GM12878 (cell line): ENCODE data around the gene LARP4B. TPM values are rescaled to one million over a fixed set of nuclear protein-coding genes. Genes with fewer than 3 reads are reported as not detected.

Source experiments
- ATAC-seq: fragments of 200-7000 bp; cut with Tn5 transposase; 3 replicates; pipeline ENCODE4 v1.9.1; 2020; ENCODE audit warnings: mild to moderate bottlenecking, moderate library complexity
- BruUV-seq: library from RNA; stranded (reverse); fragments of 400-500 nt; replicated peaks from 2 replicates; lab custom pipeline; 2021; lab: Mats Ljungman, UMichigan
- CTCF ChIA-PET: fragments of 300-600 bp; sonication (Branson Sonifier 250); formaldehyde crosslinking; extraction: SDS; loops from one replicate; lab custom pipeline; 2021; ENCODE audit warnings: inconsistent platforms; lab: Yijun Ruan, JAX
- POLR2A ChIA-PET: fragments of 350-600 bp; formaldehyde crosslinking; extraction: SDS; loops from one replicate; lab custom pipeline; 2021; ENCODE audit warnings: inconsistent platforms; lab: Charles Lee
- RAD21 ChIA-PET: fragments of 300-600 bp; sonication (Branson Sonifier 250); formaldehyde crosslinking; loops from one replicate; lab custom pipeline; 2023; ENCODE audit warnings: antibody characterized with exemption; ENCODE audit not compliant: unreplicated experiment; lab: Charles Lee
- SMC1A ChIA-PET: fragments of 300-600 bp; sonication (Branson Sonifier 250); formaldehyde crosslinking; loops from one replicate; lab custom pipeline; 2023; ENCODE audit not compliant: unreplicated experiment, uncharacterized antibody; lab: Charles Lee
- DNase-seq: peaks from one replicate; pipeline ENCODE4 v3.0.0-alpha.2; 2011; ENCODE audit warnings: low read depth, low spot score
- FAIRE-seq: peaks from 3 replicates; lab custom pipeline; 2011; peaks lifted over from hg19 to GRCh38; lab: Jason Lieb, UNC
- H2AFZ ChIP-seq: 2 replicates; pipeline ENCODE4 v1.6.0; 2011; ENCODE audit warnings: low read depth, low read length, control low read depth; ENCODE audit not compliant: control insufficient read depth
- H3K27ac ChIP-seq: 2 replicates; pipeline ENCODE4 v1.5.1; 2011; ENCODE audit warnings: control low read depth; ENCODE audit not compliant: control insufficient read depth, insufficient read depth
- H3K27me3 ChIP-seq, 2 experiments: replicated peaks in 1 of 2; 2 replicates each; pipeline versions ENCODE4 v1.6.0 to v1.6.1; 2011; ENCODE audit warnings: low read length in 1 of 2; ENCODE audit not compliant: control insufficient read depth in 2 of 2, insufficient read depth in 2 of 2
- H3K36me3 ChIP-seq, 2 experiments: 2 replicates each; pipeline ENCODE4 v1.5.1; 2011; ENCODE audit warnings: low read length in 1 of 2; ENCODE audit not compliant: control insufficient read depth in 2 of 2, insufficient read depth in 2 of 2
- H3K4me1 ChIP-seq: 2 replicates; pipeline ENCODE4 v1.6.1; 2011; ENCODE audit warnings: mild to moderate bottlenecking, low read length, moderate library complexity, mixed read lengths; ENCODE audit not compliant: control insufficient read depth, insufficient read depth
- H3K4me2 ChIP-seq: 2 replicates; pipeline ENCODE4 v1.6.0; 2011; ENCODE audit warnings: control low read depth; ENCODE audit not compliant: control insufficient read depth, insufficient read depth
- H3K4me3 ChIP-seq: fragments of 200-600 bp; sonication (generic); 2 replicates; pipeline ENCODE4 v1.5.1; 2016
- H3K79me2 ChIP-seq: 2 replicates; pipeline ENCODE4 v1.6.0; 2011; ENCODE audit warnings: low read length; ENCODE audit not compliant: control insufficient read depth, insufficient read depth
- H3K9ac ChIP-seq: 2 replicates; pipeline ENCODE4 v1.8.0; 2011; ENCODE audit warnings: low read length, control low read depth, mixed read lengths; ENCODE audit not compliant: control insufficient read depth, insufficient read depth
- H3K9me3 ChIP-seq: replicated peaks from 3 replicates; pipeline ENCODE4 v1.5.1; 2011; ENCODE audit warnings: mild to moderate bottlenecking, low read length; ENCODE audit not compliant: control insufficient read depth, insufficient read depth
- H4K20me1 ChIP-seq: 2 replicates; pipeline ENCODE4 v1.6.0; 2011; ENCODE audit not compliant: control insufficient read depth, insufficient read depth
- MYC ChIP-seq: IDR thresholded peaks from 2 replicates; pipeline ENCODE4 v1.6.1; 2011; ENCODE audit warnings: mild to moderate bottlenecking, low read length, moderate library complexity, inconsistent platforms; ENCODE audit not compliant: insufficient read depth, insufficient replicate concordance, insufficient read length, severe bottlenecking
- RELA ChIP-seq: fragments of 450-650 bp; IDR thresholded peaks from 2 replicates; pipeline ENCODE4 v1.8.0; 2014; ENCODE audit warnings: borderline replicate concordance; ENCODE audit not compliant: partially characterized antibody
- SMC3 ChIP-seq: IDR thresholded peaks from 2 replicates; pipeline ENCODE4 v1.6.1; 2011; ENCODE audit warnings: low read length, improper control_type of control experiment, borderline replicate concordance
- SRF ChIP-seq, 2 experiments: IDR thresholded peaks; 2 replicates each; pipeline ENCODE4 v1.6.1; 2011; ENCODE audit warnings: low read depth in 2 of 2, low read length in 2 of 2, mild to moderate bottlenecking in 1 of 2, moderate library complexity in 1 of 2
- WGBS: methylation state at CpG from one replicate; pipeline ENCODE4 v1.1.6; 2016; ENCODE audit warnings: low lambda C conversion rate; ENCODE audit not compliant: insufficient replicate concordance, insufficient coverage; ENCODE audit errors: missing lambda C conversion rate; 5-methylcytosine and 5-hydroxymethylcytosine counted together
- in situ Hi-C: fragments of 300-500 bp; cut with MboI; formaldehyde crosslinking; loops from 9 replicates; pipeline ENCODE4 v1.14.3; 2018; ENCODE audit warnings: mixed read lengths
- intact Hi-C: fragments of 100-400 bp; cut with micrococcal nuclease; formaldehyde crosslinking; loops from one replicate; pipeline ENCODE4 v1.14.2; 2022; ENCODE audit not compliant: unreplicated experiment
- polyA plus RNA-seq, 11 experiments: library from polyadenylated mRNA; depleted of rRNA in 4 of 11; unstranded in 6 of 11; stranded (reverse) in 5 of 11; fragments of >200 nt; fragmentation: Nextera tagmentation in 4 of 11; fragmentation: Illumina TruSeq in 1 of 11; extraction: Ambion mirVana in 4 of 11; extraction: Trizol in 1 of 11; gene quantifications; 1 replicate in 1 of 11; 2 replicates in 10 of 11; pipeline versions ENCODE4 v1.2.1 to v1.2.3, GENCODE V29; 2011 to 2016; ENCODE audit warnings: inconsistent platforms in 2 of 11, missing spikeins in 2 of 11, low read depth in 1 of 11
- total RNA-seq, 4 experiments: library from RNA; depleted of rRNA in 3 of 4; stranded (reverse); fragments of >200 nt in 3 of 4; fragmentation: Illumina TruSeq in 1 of 4; extraction: Trizol in 1 of 4; gene quantifications; 2 replicates each; pipeline versions ENCODE4 v1.2.1 to v1.2.3, GENCODE V29; 2013 to 2021
- TF ChIP-seq, protein P1 (sequence below): fragments of 450-650 bp; IDR thresholded peaks from 2 replicates; pipeline ENCODE4 v1.6.1; 2017; ENCODE audit warnings: mild to moderate bottlenecking, moderate library complexity
- TF ChIP-seq, protein P2 (sequence below): IDR thresholded peaks from 2 replicates; pipeline ENCODE4 v1.6.1; 2011; ENCODE audit warnings: low read depth, low read length, improper control_type of control experiment, borderline replicate concordance
- TF ChIP-seq, protein P3 (sequence below): fragments of 450-650 bp; formaldehyde crosslinking; IDR thresholded peaks from 2 replicates; pipeline ENCODE4 v1.5.0; 2022; ENCODE audit warnings: mild to moderate bottlenecking, missing genetic modification characterization

Gene LARP4B
- total and polyA plus RNA-seq, 10 of the 15 experiments (the other 5 are each of a cell fraction or from before 2014, with no cell fraction given), result 10.5 to 119 (median 39.4) TPM

DNA sequence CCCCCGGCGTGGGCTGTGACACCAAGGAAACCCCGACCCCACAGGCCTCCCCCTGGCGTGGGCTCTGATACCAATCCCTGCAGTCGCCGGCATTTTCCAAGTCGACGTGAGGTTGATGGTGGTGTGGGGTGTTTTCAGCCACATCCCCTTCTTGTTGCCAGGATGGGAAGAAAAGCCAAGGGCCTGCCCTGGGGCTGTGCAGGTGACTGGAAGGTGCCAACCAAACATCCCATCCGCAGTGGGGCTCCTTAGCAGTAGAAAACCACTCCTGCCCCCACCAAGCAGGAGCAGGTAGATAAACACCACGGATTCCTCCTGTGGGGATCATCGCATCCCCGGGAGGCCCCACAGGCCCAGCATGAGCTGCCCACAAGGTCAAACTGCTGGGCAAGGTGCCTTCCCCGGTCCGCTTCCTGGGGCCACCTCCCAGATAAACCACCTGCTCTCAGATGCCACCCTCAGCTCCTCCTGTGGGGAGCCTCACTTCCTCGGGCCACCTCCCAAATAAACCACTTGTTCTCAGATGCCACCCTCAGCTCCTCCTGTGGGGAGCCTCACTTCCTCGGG lies 153.5 kb downstream of the LARP4B start:
- H3K9me3 ChIP-seq, result no peaks in the 10 kb centered on the region; the same call in 2 of the 3 replicates
- ChIA-PET SMC1A (no interaction called here), POLR2A (no interaction called here), RAD21 (no interaction called here), CTCF (no interaction called here)
- no peak overlapping the region for H2AFZ ChIP-seq
- no peak overlapping the region for H3K27ac ChIP-seq
- 61% methylated on average over 13 of the region's 16 CpGs for WGBS
- H3K27me3 ChIP-seq, result no peaks in the 10 kb centered on the region
- DNase-seq (no peak), ATAC-seq (no peak), FAIRE-seq (no peak)
- intact Hi-C loops, result no loop called here
- TF ChIP-seq SRF (IDR thresholded peaks at IDR 0.05; ENCODE audit: low read depth in 2 of 2, low read length in 2 of 2) (no peak), RELA (no peak), SMC3 (no peak)
- no peaks in the 10 kb centered on the region for H3K4me1 ChIP-seq
- H3K4me2 ChIP-seq, result no peak overlapping the region
- no peak overlapping the region for H3K4me3 ChIP-seq
- no peaks in the 10 kb centered on the region for H3K36me3 ChIP-seq
- H3K9ac ChIP-seq, result no peak overlapping the region
- no peaks in the 10 kb centered on the region for H3K79me2 ChIP-seq
- in situ Hi-C loops, result no loop called here
- no TSS peak for BruUV-seq
- no peaks in the 10 kb centered on the region for H4K20me1 ChIP-seq

DNA sequence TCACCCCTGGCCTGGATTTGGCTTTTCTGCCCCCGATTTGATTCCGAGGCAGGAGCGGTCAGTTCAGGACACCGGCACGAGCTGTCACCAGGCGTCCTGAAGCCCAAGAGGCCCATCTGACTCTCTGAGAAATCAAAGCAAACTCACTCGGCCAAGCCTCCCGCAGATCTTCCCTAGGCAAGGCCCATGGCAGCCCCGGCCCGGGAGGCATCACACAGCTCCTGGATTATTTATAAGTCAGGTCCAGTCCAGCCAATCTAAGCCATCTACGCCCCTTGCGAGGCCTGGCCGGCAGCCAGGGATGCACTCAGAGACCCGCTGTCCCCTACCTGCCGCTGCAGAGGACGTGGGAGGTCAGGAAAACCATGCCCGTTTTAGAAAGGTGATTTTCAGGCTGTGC lies 154.7 kb downstream of the LARP4B start:
- no peak for FAIRE-seq
- ChIA-PET RAD21 (no interaction called here), SMC1A (no interaction called here), CTCF (no interaction called here), POLR2A (no interaction called here)
- Histone ChIP-seq H3K27me3 (no peaks in the 10 kb centered on the region), H3K4me3 (no peak overlapping the region), H4K20me1 (no peaks in the 10 kb centered on the region), H2AFZ (no peak overlapping the region), H3K79me2 (no peaks in the 10 kb centered on the region), H3K4me2 (no peak overlapping the region), H3K27ac (no peak overlapping the region), H3K36me3 (no peaks in the 10 kb centered on the region), H3K9ac (no peak overlapping the region), H3K4me1 (no peaks in the 10 kb centered on the region), H3K9me3 (no peaks in the 10 kb centered on the region; the same call in 2 of the 3 replicates)
- 52% methylated on average over 17 of the region's 17 CpGs for WGBS
- in situ Hi-C loops, result no loop called here
- BruUV-seq, result no TSS peak
- no peak for DNase-seq
- no peak for ATAC-seq
- intact Hi-C loops, result no loop called here
- TF ChIP-seq, protein P1, sequence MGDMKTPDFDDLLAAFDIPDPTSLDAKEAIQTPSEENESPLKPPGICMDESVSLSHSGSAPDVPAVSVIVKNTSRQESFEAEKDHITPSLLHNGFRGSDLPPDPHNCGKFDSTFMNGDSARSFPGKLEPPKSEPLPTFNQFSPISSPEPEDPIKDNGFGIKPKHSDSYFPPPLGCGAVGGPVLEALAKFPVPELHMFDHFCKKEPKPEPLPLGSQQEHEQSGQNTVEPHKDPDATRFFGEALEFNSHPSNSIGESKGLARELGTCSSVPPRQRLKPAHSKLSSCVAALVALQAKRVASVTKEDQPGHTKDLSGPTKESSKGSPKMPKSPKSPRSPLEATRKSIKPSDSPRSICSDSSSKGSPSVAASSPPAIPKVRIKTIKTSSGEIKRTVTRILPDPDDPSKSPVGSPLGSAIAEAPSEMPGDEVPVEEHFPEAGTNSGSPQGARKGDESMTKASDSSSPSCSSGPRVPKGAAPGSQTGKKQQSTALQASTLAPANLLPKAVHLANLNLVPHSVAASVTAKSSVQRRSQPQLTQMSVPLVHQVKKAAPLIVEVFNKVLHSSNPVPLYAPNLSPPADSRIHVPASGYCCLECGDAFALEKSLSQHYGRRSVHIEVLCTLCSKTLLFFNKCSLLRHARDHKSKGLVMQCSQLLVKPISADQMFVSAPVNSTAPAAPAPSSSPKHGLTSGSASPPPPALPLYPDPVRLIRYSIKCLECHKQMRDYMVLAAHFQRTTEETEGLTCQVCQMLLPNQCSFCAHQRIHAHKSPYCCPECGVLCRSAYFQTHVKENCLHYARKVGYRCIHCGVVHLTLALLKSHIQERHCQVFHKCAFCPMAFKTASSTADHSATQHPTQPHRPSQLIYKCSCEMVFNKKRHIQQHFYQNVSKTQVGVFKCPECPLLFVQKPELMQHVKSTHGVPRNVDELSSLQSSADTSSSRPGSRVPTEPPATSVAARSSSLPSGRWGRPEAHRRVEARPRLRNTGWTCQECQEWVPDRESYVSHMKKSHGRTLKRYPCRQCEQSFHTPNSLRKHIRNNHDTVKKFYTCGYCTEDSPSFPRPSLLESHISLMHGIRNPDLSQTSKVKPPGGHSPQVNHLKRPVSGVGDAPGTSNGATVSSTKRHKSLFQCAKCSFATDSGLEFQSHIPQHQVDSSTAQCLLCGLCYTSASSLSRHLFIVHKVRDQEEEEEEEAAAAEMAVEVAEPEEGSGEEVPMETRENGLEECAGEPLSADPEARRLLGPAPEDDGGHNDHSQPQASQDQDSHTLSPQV, result no peak
- TF ChIP-seq, protein P2, sequence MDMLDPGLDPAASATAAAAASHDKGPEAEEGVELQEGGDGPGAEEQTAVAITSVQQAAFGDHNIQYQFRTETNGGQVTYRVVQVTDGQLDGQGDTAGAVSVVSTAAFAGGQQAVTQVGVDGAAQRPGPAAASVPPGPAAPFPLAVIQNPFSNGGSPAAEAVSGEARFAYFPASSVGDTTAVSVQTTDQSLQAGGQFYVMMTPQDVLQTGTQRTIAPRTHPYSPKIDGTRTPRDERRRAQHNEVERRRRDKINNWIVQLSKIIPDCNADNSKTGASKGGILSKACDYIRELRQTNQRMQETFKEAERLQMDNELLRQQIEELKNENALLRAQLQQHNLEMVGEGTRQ, result no peak
- no peak for TF ChIP-seq MYC
- TF ChIP-seq, protein P3, sequence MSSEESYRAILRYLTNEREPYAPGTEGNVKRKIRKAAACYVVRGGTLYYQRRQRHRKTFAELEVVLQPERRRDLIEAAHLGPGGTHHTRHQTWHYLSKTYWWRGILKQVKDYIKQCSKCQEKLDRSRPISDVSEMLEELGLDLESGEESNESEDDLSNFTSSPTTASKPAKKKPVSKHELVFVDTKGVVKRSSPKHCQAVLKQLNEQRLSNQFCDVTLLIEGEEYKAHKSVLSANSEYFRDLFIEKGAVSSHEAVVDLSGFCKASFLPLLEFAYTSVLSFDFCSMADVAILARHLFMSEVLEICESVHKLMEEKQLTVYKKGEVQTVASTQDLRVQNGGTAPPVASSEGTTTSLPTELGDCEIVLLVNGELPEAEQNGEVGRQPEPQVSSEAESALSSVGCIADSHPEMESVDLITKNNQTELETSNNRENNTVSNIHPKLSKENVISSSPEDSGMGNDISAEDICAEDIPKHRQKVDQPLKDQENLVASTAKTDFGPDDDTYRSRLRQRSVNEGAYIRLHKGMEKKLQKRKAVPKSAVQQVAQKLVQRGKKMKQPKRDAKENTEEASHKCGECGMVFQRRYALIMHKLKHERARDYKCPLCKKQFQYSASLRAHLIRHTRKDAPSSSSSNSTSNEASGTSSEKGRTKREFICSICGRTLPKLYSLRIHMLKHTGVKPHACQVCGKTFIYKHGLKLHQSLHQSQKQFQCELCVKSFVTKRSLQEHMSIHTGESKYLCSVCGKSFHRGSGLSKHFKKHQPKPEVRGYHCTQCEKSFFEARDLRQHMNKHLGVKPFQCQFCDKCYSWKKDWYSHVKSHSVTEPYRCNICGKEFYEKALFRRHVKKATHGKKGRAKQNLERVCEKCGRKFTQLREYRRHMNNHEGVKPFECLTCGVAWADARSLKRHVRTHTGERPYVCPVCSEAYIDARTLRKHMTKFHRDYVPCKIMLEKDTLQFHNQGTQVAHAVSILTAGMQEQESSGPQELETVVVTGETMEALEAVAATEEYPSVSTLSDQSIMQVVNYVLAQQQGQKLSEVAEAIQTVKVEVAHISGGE (CRISPR knock-in tag), result no peak
